NCI-H2029 treated with DMSO at 0.1 percent for 48 hours (cell line): ENCODE results near the gene HIC1.
"Not testable (repeated sequence)": the region's sequence is repeated elsewhere in the genome, so short reads cannot be mapped to it uniquely, and the experiment has no call there.

Source experiments
- DNase-seq: peaks from one replicate; lab custom pipeline; 2025; lab: John Stamatoyannopoulos, UW

The HIC1 gene, protein sequence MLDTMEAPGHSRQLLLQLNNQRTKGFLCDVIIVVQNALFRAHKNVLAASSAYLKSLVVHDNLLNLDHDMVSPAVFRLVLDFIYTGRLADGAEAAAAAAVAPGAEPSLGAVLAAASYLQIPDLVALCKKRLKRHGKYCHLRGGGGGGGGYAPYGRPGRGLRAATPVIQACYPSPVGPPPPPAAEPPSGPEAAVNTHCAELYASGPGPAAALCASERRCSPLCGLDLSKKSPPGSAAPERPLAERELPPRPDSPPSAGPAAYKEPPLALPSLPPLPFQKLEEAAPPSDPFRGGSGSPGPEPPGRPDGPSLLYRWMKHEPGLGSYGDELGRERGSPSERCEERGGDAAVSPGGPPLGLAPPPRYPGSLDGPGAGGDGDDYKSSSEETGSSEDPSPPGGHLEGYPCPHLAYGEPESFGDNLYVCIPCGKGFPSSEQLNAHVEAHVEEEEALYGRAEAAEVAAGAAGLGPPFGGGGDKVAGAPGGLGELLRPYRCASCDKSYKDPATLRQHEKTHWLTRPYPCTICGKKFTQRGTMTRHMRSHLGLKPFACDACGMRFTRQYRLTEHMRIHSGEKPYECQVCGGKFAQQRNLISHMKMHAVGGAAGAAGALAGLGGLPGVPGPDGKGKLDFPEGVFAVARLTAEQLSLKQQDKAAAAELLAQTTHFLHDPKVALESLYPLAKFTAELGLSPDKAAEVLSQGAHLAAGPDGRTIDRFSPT

DNA sequence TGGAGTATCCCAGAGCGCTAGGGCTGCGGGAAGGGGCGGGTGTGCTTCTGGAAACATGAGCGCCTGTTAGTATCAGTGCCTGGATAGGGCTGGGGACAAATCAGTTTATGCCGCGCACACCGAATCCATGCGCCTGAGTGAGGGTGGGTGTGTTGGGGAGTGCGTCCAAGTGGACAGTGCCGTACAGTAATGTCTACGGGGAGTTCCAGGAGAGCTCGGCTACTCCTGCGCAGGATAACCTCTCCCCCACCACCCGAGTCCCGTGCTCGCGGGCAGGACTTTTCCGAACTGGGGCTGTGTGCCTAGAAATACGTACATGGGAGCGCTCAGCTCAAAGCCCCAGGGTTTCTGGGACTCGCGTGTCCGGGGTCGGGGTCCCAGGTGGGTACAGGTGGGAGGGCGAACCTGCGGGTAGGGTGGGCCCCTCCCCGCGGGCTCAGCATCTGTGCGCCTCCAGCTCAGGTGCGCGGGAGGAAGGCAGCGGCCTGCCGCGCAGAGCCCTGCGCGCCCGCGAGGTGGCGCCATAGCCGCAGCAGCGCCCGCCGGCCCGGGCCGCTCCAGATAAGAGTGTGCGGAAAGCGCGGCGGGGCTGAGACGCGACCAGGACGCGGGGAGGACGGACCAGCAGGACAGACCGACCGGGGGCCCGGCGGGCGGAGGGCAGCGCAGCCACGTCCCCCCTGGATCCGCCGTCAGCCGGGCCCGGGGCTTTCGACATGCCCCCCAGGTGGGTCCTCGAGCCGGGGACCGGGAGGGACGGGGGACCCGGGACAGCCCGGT lies at the start of gene HIC1:
Gene HIC1, plus strand, starts transcription at position 592 of the 780 bp plus-strand sequence. CDS start 1,588 bp downstream, outside the sequence.
- no peak for DNase-seq

DNA sequence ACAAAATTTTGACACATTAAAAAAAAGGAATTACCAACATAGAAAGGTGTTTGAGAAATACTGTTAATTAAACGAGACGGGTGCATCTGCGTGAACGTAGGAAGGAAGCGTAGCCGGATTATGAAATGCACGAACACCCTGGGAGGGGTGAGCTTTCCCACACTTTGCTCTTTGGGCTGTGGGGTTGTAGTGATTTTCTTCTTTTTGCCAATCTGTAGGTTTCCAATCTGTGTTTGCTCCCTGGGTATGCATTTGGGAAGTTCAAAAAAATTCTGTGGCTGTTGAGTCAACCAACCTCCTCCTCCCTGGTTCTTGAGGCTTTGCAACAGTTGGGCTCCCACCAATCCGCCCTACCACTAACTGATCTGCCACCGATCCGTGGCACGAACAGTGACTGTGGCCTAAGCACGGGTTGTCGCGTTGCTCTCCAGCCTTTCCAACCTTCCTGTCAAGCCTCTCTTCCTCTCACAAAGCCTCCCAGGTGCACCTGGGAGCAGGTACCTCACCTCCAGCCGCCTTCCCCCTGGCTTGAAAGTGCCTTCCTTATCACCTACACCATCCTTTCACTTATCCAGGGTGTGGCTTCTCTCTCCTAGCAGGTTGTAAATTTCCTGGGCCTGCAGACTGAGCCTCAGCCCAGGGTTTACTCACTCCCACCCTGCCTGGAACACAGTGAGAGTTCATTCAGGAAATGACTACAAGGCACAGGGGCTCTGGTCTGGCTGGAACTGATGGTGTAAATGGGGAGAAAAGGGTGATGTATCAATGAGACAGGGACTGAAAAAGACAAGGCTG lies 46.4 kb upstream of the HIC1 start:
- DNase-seq = no peak

- no peak for DNase-seq
These were observed 45.2 kb upstream of the HIC1 start for GRCh38 chr17:2009737-2010136.

GRCh38 chr17:2011411-2012371 lies 43.2 kb upstream of the HIC1 start:
- DNase-seq = no peak

GRCh38 chr17:2012499-2012898 lies 42.4 kb upstream of the HIC1 start:
- DNase-seq = no peak

GRCh38 chr17:2013220-2013993 lies 41.5 kb upstream of the HIC1 start:
- not testable (repeated sequence) for DNase-seq

DNA sequence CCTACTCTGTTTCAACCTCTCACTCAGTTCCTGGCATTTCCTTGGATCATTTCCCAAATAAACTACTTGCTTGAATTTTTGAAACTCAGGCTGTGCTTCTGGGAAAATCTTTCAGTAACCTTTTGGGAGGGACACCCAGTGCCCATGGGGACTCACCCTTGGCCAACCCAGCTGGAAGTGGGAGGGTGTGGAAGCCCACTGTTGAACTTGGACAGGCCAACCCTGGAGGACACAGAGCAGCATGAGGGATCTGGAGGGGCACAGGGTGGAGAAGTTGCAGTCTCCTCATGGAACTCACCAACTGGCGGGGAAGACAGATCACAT lies 40.9 kb upstream of the HIC1 start:
- no peak for DNase-seq

- no peak for DNase-seq
These were observed 39.6 kb upstream of the HIC1 start for GRCh38 chr17:2015314-2015713.

GRCh38 chr17:2016494-2016893 lies 38.4 kb upstream of the HIC1 start:
- DNase-seq = no peak

DNA sequence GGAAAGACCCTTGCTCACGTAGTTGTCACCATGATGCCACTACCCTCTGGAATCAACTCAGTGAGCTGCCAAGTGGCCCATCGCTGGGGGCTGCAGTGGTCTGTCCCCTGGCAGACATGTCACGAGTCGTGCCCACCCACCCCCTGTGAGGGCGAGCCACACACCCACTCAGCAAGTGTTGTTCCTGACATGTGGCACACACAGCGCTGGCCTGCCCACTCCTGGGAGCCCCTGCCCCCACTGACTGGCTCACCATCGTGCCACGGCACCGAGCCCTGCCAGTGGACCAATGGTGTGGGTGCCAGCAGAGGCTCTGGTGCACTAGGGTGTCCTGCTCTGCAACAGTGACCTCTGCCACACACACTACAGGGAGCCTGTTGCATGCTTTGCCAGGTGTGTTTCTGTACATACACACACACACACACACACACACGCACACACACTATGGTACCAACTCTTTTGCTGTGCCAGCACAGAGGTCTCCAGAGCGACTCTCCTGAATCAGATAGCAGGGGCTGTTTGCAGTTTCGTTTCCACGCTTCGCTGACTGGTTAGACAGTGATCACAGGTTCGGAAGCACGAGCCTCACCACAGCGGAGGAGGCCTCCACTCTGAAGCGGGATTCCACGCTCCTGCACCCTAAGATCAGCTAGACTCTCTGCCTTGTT lies 37.5 kb upstream of the HIC1 start:
- DNase-seq = no peak

DNA sequence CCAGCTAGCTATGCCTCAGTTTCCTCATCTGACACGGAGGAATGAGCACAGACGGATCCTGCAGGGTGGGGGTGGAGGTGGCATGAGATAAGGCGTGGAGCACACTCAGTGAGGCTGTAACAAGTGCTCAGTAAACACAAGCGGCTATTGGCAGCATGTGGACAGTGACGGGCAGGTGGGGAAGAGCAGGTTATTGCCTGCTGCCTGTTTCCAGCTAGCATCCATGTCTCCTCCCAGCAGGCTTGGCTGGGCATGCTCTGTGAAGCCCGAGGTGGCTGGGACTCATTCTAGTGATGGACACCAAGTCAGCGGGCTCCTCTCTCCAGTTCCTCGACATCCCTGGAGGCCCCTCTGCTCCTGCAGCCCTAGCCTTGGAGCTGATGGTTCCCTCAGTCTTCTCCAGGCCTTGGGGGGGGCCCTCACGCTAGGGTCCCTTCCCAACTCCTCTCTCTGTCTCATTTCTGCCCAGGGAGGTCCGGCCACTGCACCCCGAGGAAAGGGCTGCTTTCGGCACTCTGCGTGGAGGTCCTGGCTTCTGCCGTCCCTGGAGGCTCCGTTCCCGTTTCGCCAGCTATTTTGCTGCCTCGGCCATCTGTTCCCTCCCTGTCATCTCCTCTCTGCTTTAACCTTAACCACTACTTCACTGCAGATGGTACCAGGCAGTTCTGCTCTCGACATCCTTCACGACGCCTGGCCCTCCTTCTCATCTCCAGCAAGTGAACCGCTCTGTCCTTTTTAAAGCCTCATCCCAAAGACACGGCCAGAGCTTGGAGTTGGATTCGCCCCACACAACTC lies 36.0 kb upstream of the HIC1 start:
- peak; percentile 13 for DNase-seq

DNA sequence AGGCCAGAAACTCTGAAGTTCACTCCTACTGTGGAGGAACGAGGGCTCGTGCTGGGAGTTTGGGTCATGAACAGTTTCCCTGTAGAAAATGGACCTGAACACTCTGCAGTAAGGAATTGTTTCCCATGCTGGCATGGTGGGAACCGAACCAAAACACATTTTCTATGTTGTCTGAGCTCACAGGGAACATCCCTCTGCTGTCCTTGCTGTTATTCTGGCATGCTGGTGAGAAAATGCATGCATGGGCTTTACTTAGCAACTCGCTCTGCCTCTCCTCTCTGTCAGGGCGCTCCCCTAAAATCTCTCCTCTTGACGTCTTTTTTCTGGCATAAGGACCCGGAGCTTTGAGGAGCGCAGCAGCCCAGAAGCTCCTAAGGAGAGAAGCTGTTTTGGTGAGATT lies 35.2 kb upstream of the HIC1 start:
- no peak for DNase-seq

- DNase-seq = no peak
These were observed 34.2 kb upstream of the HIC1 start for GRCh38 chr17:2020721-2021120.

DNA sequence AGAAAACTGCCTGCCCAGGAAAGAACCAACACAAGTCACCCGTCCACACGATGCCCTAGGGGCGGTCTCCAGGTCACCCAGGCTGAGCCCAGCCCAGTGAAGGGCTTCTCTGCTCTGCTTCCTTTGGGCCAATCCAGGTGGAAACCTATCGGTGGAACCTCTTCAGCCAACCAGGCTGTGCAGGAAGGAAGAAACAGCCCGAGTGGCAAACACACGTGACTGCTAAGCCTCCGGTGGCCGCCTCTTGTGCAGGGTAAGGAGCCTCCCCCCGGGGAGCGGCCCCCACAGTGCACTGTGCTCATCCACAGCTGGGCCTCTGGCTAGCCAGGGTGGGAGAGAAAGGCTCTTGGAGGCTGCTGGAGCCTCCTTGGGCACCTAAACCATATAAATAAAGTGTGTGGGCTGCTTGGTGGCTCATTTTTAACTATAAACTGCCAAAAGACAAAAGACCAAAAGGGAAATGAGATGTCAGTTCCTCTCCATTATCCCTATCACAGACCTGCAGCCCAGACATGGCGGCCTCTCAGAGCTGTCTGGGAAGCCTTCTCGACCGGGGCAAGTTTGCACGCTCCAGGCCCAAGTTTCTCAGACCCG lies 32.2 kb upstream of the HIC1 start:
- no peak for DNase-seq

DNA sequence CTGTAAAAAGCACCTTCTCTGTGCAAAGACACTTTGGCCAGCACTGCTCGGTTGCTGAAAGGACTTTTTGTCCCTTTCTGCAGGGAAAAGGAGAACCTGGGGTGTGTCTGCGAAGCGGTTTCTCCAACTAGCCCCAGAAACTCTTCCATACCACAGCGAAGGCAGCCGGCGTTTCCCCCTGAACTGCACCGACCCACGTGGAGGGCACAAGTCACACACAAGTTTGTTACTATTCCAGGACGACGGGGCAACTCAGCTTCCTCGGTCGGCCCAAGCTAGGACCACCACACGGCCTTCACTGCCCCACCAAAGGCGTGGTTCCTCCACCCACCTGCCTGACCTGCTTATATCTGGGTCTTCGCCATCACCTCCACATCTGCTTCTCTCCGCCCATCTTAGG lies 31.6 kb upstream of the HIC1 start:
- DNase-seq = no peak

DNA sequence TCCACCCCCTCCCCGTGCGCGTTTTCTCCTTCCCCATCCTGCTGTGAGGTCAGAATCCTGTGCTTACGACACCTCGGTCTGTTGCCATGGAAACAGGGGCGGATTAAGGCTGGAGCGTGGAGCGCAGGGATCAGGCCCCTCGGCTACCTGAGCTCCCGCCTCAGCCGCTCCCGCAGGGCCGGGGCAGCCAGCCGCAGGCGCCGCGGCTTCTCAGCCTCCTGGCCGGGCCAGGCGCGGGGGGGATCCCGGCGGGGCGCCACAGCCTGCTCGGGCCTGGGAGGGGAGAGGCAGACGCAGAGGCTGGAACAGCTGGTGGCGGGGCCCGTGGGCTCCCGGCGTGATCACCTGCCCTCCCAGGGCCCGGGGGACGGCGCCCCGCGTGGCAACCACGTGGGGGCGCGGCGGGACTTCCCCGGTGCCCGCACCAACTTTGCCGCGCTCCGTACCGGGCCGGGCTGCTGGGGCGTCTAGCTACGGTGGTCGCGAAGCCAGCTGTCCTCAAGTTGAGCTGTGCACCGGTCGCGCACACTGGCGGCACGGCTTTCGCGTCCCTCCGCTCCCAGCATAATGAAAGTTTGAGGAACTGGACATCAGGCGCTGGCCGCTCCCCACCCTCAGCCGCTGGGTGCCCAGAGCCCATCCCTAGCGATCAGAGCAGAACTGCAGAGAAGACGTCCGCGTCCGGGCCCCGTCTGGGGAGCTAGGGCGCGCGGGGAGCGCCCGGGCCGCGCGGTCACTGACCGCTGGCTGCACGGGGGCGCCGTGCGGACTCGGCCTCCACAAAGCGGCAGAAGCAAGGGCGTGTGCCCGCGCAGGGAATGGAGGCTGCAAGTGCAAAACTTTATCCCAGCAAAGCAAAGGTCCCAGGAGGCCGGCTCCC lies 31.0 kb upstream of the HIC1 start:
- DNase-seq = no peak

DNA sequence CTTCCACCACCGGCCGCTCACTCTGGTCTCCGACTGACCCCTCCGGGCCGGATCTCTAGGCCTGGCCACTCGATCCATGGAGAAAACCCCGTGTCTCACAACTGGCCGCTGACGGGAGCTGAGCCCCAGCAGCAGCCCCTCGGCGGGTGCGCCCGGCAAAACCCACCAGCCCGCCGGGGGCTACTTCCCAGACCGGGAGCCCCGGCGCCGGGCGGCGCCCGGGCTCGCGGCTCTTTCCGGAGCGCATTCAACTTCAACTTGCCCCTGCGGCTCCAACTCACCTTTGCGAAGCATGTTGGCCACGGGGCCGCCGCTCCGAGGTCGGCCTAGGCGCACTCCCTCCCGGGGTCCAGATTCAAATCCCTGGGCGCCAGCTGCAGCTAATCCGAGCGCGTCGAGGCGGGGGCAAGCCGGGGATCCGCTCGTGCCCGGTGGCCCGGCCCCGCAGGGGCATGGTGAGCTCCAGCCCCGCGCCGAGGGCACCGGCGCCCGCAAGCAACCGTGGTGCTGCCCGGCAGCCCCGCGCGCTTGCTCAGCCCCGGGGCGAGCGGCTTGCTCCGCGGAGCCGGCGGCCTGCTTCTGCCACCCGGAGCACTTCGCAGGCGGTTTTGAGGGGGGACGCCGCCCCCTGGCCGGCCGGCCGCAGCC lies 30.2 kb upstream of the HIC1 start:
- DNase-seq = no peak
